ENCODE results near the gene SLC24A2.

SLC24A2 gene

GRCh38 chr9:19757745-19758144, 31.1 kb downstream of the SLC24A2 start:
- no peak for DNase-seq

- DNase-seq = no peak
Observed at GRCh38 chr9:19754921-19755320, 33.9 kb downstream of the SLC24A2 start.

- peak in 1 of 5 experiments; percentile 66 for DNase-seq
Observed at GRCh38 chr9:19748278-19749126, 40.3 kb downstream of the SLC24A2 start.

- no peak for DNase-seq
Observed at GRCh38 chr9:19746223-19746622, 42.6 kb downstream of the SLC24A2 start.

- no peak for DNase-seq
Observed at GRCh38 chr9:19741178-19741577, 47.7 kb downstream of the SLC24A2 start.
